Activated T-cell treated with anti-CD3 and anti-CD28 coated beads, Interleukin-2, amount 50 U/mL, for 48 hours (primary cell): ENCODE results near the gene ALG1.
A peak's percentile ranks its signal among the peaks of the same experiment; 100 is the strongest.
"Not testable (repeated sequence)": the region's sequence is repeated elsewhere in the genome, so short reads cannot be mapped to it uniquely, and the experiment has no call there.

Experiments
- DNase-seq, 2 experiments: peaks; one replicate each; pipeline ENCODE4 v3.0.0-alpha.2; 2020

The ALG1 gene

GRCh38 chr16:5071681-5072333 is at the start of gene ALG1:
TSS of gene ALG1 (plus strand) at chr16:5071843. CDS start at chr16:5071850, 7 bp downstream.
- peak; percentile 91 to 93 for DNase-seq

- no peak for DNase-seq
These were observed 49.1 kb upstream of the ALG1 start for GRCh38 chr16:5022521-5022920.

GRCh38 chr16:5024632-5025031 is 47.0 kb upstream of the ALG1 start:
- DNase-seq, result no peak

- DNase-seq, result no peak
These were observed 46.4 kb upstream of the ALG1 start for GRCh38 chr16:5025171-5025632.

- no peak for DNase-seq
These were observed 45.0 kb upstream of the ALG1 start for GRCh38 chr16:5026664-5027063.

- no peak for DNase-seq
These were observed 44.6 kb upstream of the ALG1 start for GRCh38 chr16:5027086-5027485.

- DNase-seq, result no peak
These were observed 43.9 kb upstream of the ALG1 start for GRCh38 chr16:5027575-5028235.

GRCh38 chr16:5028950-5029475 is 42.6 kb upstream of the ALG1 start:
- no peak for DNase-seq

GRCh38 chr16:5030251-5030870 is 41.3 kb upstream of the ALG1 start:
- DNase-seq, result no peak

GRCh38 chr16:5031601-5032000 is 40.0 kb upstream of the ALG1 start:
- no peak for DNase-seq

- DNase-seq, result no peak
These were observed 38.9 kb upstream of the ALG1 start for GRCh38 chr16:5032748-5033167.

GRCh38 chr16:5033256-5034166 is 38.1 kb upstream of the ALG1 start, which contains the start of gene NAGPA:
TSS of gene NAGPA (minus strand) at chr16:5033935. CDS start at chr16:5033914, 21 bp downstream.
- DNase-seq, result peak; percentile 85 to 88

GRCh38 chr16:5034167-5034523 is 37.5 kb upstream of the ALG1 start:
- DNase-seq, result no peak

- no peak for DNase-seq
These were observed 35.8 kb upstream of the ALG1 start for GRCh38 chr16:5035909-5036227.

- no peak for DNase-seq
These were observed 35.2 kb upstream of the ALG1 start for GRCh38 chr16:5036228-5037156.

GRCh38 chr16:5040451-5040850 is 31.2 kb upstream of the ALG1 start:
- DNase-seq, result no peak

GRCh38 chr16:5041600-5042133 is 30.0 kb upstream of the ALG1 start:
- DNase-seq, result no peak

- no peak for DNase-seq
These were observed 29.0 kb upstream of the ALG1 start for GRCh38 chr16:5042574-5043171.

- DNase-seq, result no peak
These were observed 27.6 kb upstream of the ALG1 start for GRCh38 chr16:5044011-5044540.

GRCh38 chr16:5044581-5044980 is 27.1 kb upstream of the ALG1 start:
- not testable (repeated sequence) for DNase-seq
